ENCODE data around the gene TIMM10B. TPM values are rescaled to one million over a fixed set of nuclear protein-coding genes. Genes with fewer than 3 reads are reported as not detected.
"Not testable (repeated sequence)": the region's sequence is repeated elsewhere in the genome, so short reads cannot be mapped to it uniquely, and the experiment has no call there.

The TIMM10B gene
- total RNA-seq, 1 experiment from 2014 or later: 22.3 TPM

- H3K79me2 ChIP-seq (ENCODE audit: low read depth): no peaks in the 10 kb centered on the region
- H4K20me1 ChIP-seq (ENCODE audit: insufficient read depth): no peaks in the 10 kb centered on the region
- BruUV-seq (replicated peaks): no TSS peak
- CTCF ChIA-PET: no interaction called here
- no peaks in the 10 kb centered on the region for H3K9me3 ChIP-seq (ENCODE audit: insufficient read depth, low read depth)
- H3K4me2 ChIP-seq: no peak overlapping the region
- no peaks in the 10 kb centered on the region for H3K4me1 ChIP-seq (replicated peaks; ENCODE audit: insufficient read depth)
- no peaks in the 10 kb centered on the region for H3K27me3 ChIP-seq (ENCODE audit: insufficient read depth, low read depth)
- H2AFZ ChIP-seq: no peak overlapping the region
- TF ChIP-seq CTCF (conservative IDR thresholded peaks at IDR 0.05) (no peak), EZH2 (IDR thresholded peaks at IDR 0.05; ENCODE audit: low read depth) (no peak)
- no peak for DNase-seq
- H3F3A ChIP-seq (ENCODE audit: insufficient read depth, low read depth): no peaks in the 10 kb centered on the region
- intact Hi-C loops (cut with micrococcal nuclease; ENCODE audit: unreplicated experiment): no loop called here
- no peaks in the 10 kb centered on the region for H3K9me2 ChIP-seq (ENCODE audit: insufficient read depth)
- no peaks in the 10 kb centered on the region for H3K36me3 ChIP-seq (ENCODE audit: low read depth)
- H3K27ac ChIP-seq: no peak overlapping the region
- POLR2A ChIA-PET (ENCODE audit: unreplicated experiment): no interaction called here
- H3K4me3 ChIP-seq: no peak overlapping the region
These were observed 35.6 kb downstream of the TIMM10B start for GRCh38 chr11:6516865-6517264.

GRCh38 chr11:6520265-6520664 is 39.0 kb downstream of the TIMM10B start:
- no peaks in the 10 kb centered on the region for H3K9me2 ChIP-seq (ENCODE audit: insufficient read depth)
- intact Hi-C loops (cut with micrococcal nuclease; ENCODE audit: unreplicated experiment): no loop called here
- POLR2A ChIA-PET (ENCODE audit: unreplicated experiment): no interaction called here
- no peaks in the 10 kb centered on the region for H3K36me3 ChIP-seq (ENCODE audit: low read depth)
- no TSS peak for BruUV-seq (replicated peaks)
- no peaks in the 10 kb centered on the region for H3K79me2 ChIP-seq (ENCODE audit: low read depth)
- H4K20me1 ChIP-seq (ENCODE audit: insufficient read depth): no peaks in the 10 kb centered on the region
- H3K27ac ChIP-seq: no peak overlapping the region
- H3K9me3 ChIP-seq (ENCODE audit: insufficient read depth, low read depth): no peaks in the 10 kb centered on the region
- CTCF ChIA-PET: no interaction called here
- no peak for DNase-seq
- TF ChIP-seq EZH2 (IDR thresholded peaks at IDR 0.05; ENCODE audit: low read depth) (no peak), CTCF (conservative IDR thresholded peaks at IDR 0.05) (no peak)
- H2AFZ ChIP-seq: no peak overlapping the region
- H3K4me1 ChIP-seq (replicated peaks; ENCODE audit: insufficient read depth): peaks cover 6% of the 10 kb centered on the region
- H3K27me3 ChIP-seq (ENCODE audit: insufficient read depth, low read depth): no peaks in the 10 kb centered on the region
- no peak overlapping the region for H3K4me3 ChIP-seq
- H3F3A ChIP-seq (ENCODE audit: insufficient read depth, low read depth): peaks cover 4% of the 10 kb centered on the region; the same call in 1 of the 2 replicates
- H3K4me2 ChIP-seq: no peak overlapping the region

GRCh38 chr11:6521946-6522345 is 40.6 kb downstream of the TIMM10B start:
- H3K9me3 ChIP-seq (ENCODE audit: insufficient read depth, low read depth); BruUV-seq (replicated peaks); H3F3A ChIP-seq (ENCODE audit: insufficient read depth, low read depth); H3K27me3 ChIP-seq (ENCODE audit: insufficient read depth, low read depth); H3K4me2 ChIP-seq; POLR2A ChIA-PET (ENCODE audit: unreplicated experiment); H4K20me1 ChIP-seq (ENCODE audit: insufficient read depth); H3K27ac ChIP-seq; DNase-seq; intact Hi-C loops (cut with micrococcal nuclease; ENCODE audit: unreplicated experiment); CTCF ChIA-PET; H3K4me3 ChIP-seq; H3K4me1 ChIP-seq (replicated peaks; ENCODE audit: insufficient read depth); H3K9me2 ChIP-seq (ENCODE audit: insufficient read depth); H3K79me2 ChIP-seq (ENCODE audit: low read depth); H2AFZ ChIP-seq; H3K36me3 ChIP-seq (ENCODE audit: low read depth): not testable (repeated sequence)

DNA sequence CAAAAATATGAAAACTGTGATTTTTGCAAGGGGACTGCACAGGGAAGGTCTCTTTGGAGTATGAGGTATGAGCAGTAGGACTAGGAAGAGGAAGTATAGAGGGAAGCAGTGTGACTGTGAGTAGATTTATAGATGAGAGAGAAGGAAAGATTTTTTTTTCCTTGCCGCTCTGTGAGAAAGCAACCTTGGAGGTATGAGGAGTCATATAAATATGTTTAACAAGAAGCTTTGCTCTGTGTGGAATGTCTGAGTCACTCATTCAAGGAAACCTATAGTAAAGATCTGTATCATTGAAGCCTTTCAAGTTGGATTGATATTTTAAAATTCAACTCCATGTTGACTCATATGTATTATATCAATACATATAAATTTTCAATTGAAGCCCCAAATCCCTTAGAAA is 42.0 kb downstream of the TIMM10B start:
- Histone ChIP-seq H3K79me2 (ENCODE audit: low read depth) (no peaks in the 10 kb centered on the region), H3K4me2 (0 out of 2 replicates have a peak overlapping the region, but pooled peaks have one; percentile 10), H2AFZ (no peak overlapping the region), H3K4me3 (no peak overlapping the region), H3K4me1 (replicated peaks; ENCODE audit: insufficient read depth) (peaks cover 6% of the 10 kb centered on the region), H3K27me3 (ENCODE audit: insufficient read depth, low read depth) (no peaks in the 10 kb centered on the region), H3K36me3 (ENCODE audit: low read depth) (no peaks in the 10 kb centered on the region), H4K20me1 (ENCODE audit: insufficient read depth) (no peaks in the 10 kb centered on the region), H3K27ac (peak overlapping the region; percentile 45), H3K9me3 (ENCODE audit: insufficient read depth, low read depth) (no peaks in the 10 kb centered on the region), H3F3A (ENCODE audit: insufficient read depth, low read depth) (peaks cover 4% of the 10 kb centered on the region; the same call in 1 of the 2 replicates), H3K9me2 (ENCODE audit: insufficient read depth) (no peaks in the 10 kb centered on the region)
- intact Hi-C loops (cut with micrococcal nuclease; ENCODE audit: unreplicated experiment): no loop called here
- peak in 1 of 2 experiments; percentile 90 for DNase-seq
- POLR2A ChIA-PET (ENCODE audit: unreplicated experiment): interaction anchor here (0.6 kb wide), 1 partner anchor 64 kb away, joined by 3 read pairs; no protein-coding TSS in a partner anchor
- TF ChIP-seq EZH2 (IDR thresholded peaks at IDR 0.05; ENCODE audit: low read depth) (no peak), CTCF (conservative IDR thresholded peaks at IDR 0.05) (no peak)
- CTCF ChIA-PET: no interaction called here
- BruUV-seq (replicated peaks): no TSS peak

Measured in PC-9 (cell line).